ENCODE data around the gene DHX35. TPM values are rescaled to one million over a fixed set of nuclear protein-coding genes. Genes with fewer than 3 reads are reported as not detected.

Gene DHX35
- total and polyA plus RNA-seq, 2 of the 8 experiments (the other 6 are each of a cell fraction or from before 2014, with no cell fraction given): 21.9 to 27.7 TPM

GRCh38 chr20:38985603-38986170 is 23.5 kb downstream of the DHX35 start:
- H3K4ac ChIP-seq (replicated peaks; ENCODE audit: insufficient read length, low read depth, low read length): no peak overlapping the region
- no peak overlapping the region for H3K4me3 ChIP-seq (ENCODE audit: extremely low read depth in 1 of 4, insufficient read depth in 2 of 4, low read depth in 3 of 4, low read length in 4 of 4)
- no peak overlapping the region for H4K5ac ChIP-seq (ENCODE audit: insufficient read length, low read depth, low read length)
- ChIA-PET POLR2A (ENCODE audit: partially characterized antibody) (interaction anchor here (0.8 kb wide), 1 partner anchor 23 kb away, joined by 3 read pairs; the partner anchor contains the start of gene DHX35), CTCF (ENCODE audit: partially characterized antibody) (interaction anchor here (0.6 to 1.9 kb wide), 2 partner anchors 14 to 90 kb away, joined by 3 to 6 read pairs; no protein-coding TSS in a partner anchor)
- no peak overlapping the region for H2BK15ac ChIP-seq (ENCODE audit: low read length)
- H3K79me1 ChIP-seq (ENCODE audit: low read depth, low read length): no peaks in the 10 kb centered on the region
- TF ChIP-seq CBX8 (IDR thresholded peaks at IDR 0.05; ENCODE audit: borderline replicate concordance, low read depth, low read length): no peak
- TF ChIP-seq CTCF (IDR thresholded peaks at IDR 0.05; ENCODE audit: control extremely low read depth in 1 of 3, insufficient read depth in 1 of 3, low read depth in 1 of 3, low read length in 3 of 3): no peak
- no peak for TF ChIP-seq NANOG (IDR thresholded peaks at IDR 0.05; ENCODE audit: insufficient read depth, low read depth, low read length, poor library complexity, severe bottlenecking)
- TF ChIP-seq SRF (IDR thresholded peaks at IDR 0.05; ENCODE audit: low read depth, low read length): no peak
- TF ChIP-seq TCF12 (IDR thresholded peaks at IDR 0.05; ENCODE audit: low read depth, low read length): no peak
- no peak for TF ChIP-seq ZNF274 (IDR thresholded peaks at IDR 0.05; ENCODE audit: borderline replicate concordance, extremely low read depth, low read length)
- TF ChIP-seq RAD21 (IDR thresholded peaks at IDR 0.05 in 1 of 2, conservative IDR thresholded peaks at IDR 0.05 in 1 of 2; ENCODE audit: low read depth in 2 of 2, low read length in 2 of 2): no peak
- no peaks in the 10 kb centered on the region for H3K27me3 ChIP-seq (replicated peaks in 1 of 4; ENCODE audit: control insufficient read depth in 3 of 4, extremely low read depth in 1 of 4, insufficient read depth in 3 of 4, low read length in 3 of 4)
- H3K23ac ChIP-seq (ENCODE audit: insufficient read length): no peak overlapping the region
- H2AFZ ChIP-seq (ENCODE audit: low read length): no peak overlapping the region
- H3K18ac ChIP-seq (ENCODE audit: extremely low read depth, low read length): no peak overlapping the region
- H3K4me2 ChIP-seq (ENCODE audit: insufficient read depth in 1 of 2, low read depth in 2 of 2, low read length in 2 of 2): no peak overlapping the region
- peaks cover 0 to 21% (median 2%) of the 10 kb centered on the region in 4 experiments; a peak in 2 of 8 replicates for H3K36me3 ChIP-seq (ENCODE audit: control insufficient read depth in 2 of 4, insufficient read depth in 4 of 4, low read length in 3 of 4)
- no peak overlapping the region for H3K27ac ChIP-seq (ENCODE audit: low read depth, low read length)
- no peak overlapping the region for H2BK5ac ChIP-seq (ENCODE audit: low read depth, low read length)
- no peaks in the 10 kb centered on the region for H3K9me3 ChIP-seq (ENCODE audit: insufficient read depth in 2 of 2, low read depth in 1 of 2, low read length in 1 of 2)
- H4K20me1 ChIP-seq (replicated peaks in 1 of 2; ENCODE audit: control insufficient read depth in 1 of 2, insufficient read depth in 2 of 2, low read length in 2 of 2): no peaks in the 10 kb centered on the region
- no peak for DNase-seq (ENCODE audit: low read depth in 1 of 2, low spot score in 2 of 2)
- no peak overlapping the region for H2BK120ac ChIP-seq (replicated peaks; ENCODE audit: low read depth, low read length)
- H4K8ac ChIP-seq (ENCODE audit: extremely low read depth, insufficient read depth, low read length): no peak overlapping the region
- H2BK12ac ChIP-seq (ENCODE audit: low read depth, low read length): no peak overlapping the region
- H3K9ac ChIP-seq (replicated peaks in 1 of 4; ENCODE audit: extremely low read depth in 1 of 4, low read depth in 3 of 4, low read length in 3 of 4): no peak overlapping the region
- H4K91ac ChIP-seq (replicated peaks; ENCODE audit: insufficient read length, low read length): no peak overlapping the region
- H2BK20ac ChIP-seq (ENCODE audit: low read length): no peak overlapping the region
- no peak overlapping the region for H2AK5ac ChIP-seq (ENCODE audit: low read depth, low read length)
- peaks cover 0 to 3% (median 0%) of the 10 kb centered on the region in 4 experiments; a peak in 2 of 7 replicates for H3K4me1 ChIP-seq (replicated peaks in 1 of 4; ENCODE audit: control insufficient read depth in 3 of 4, insufficient read depth in 4 of 4, low read length in 3 of 4)
- 82% methylated on average over 1 of the region's 1 CpG; no CpG with 5 or more reads in 1 of the 2 experiments for WGBS, 2 experiments (ENCODE audit: extremely low coverage in 1 of 2, insufficient coverage in 1 of 2, insufficient read length in 1 of 2, insufficient replicate concordance in 2 of 2, low coverage in 1 of 2, low lambda C conversion rate in 2 of 2, missing lambda C conversion rate in 1 of 2)
- no peak overlapping the region for H3K56ac ChIP-seq (replicated peaks; ENCODE audit: insufficient read length, low read depth, low read length)
- no peak overlapping the region for H3K14ac ChIP-seq (ENCODE audit: insufficient read length)
- H3K23me2 ChIP-seq (ENCODE audit: low read depth, low read length): no peaks in the 10 kb centered on the region; the same call in 1 of the 2 replicates
- no peak for FAIRE-seq
- peaks cover 0 to 4% of the 10 kb centered on the region in 2 experiments; a peak in 1 of 4 replicates for H3K79me2 ChIP-seq (ENCODE audit: control insufficient read depth in 1 of 2, insufficient read depth in 2 of 2, low read length in 2 of 2)
